ENCODE data around the gene GALNT2.

The GALNT2 gene

DNA sequence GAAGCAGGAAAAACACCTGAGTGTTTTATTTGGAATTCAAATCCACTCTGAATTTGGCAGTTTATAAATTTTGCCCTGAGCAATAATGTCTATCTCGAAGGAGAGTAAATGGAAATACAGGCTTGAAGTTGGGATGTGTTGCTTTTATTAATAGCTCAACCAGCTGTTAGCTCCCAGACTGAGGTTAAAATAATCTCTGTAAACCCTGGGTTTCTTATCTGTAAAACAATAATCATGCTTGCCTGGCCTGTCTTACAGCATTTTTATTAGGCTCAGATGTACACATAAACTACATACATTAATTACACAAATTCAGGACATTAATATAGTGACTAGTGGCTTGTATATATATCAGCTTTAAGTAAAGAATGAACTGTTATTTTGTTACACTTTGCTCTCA lies 148.5 kb downstream of the GALNT2 start (continued):
- TF ChIP-seq, protein P1, sequence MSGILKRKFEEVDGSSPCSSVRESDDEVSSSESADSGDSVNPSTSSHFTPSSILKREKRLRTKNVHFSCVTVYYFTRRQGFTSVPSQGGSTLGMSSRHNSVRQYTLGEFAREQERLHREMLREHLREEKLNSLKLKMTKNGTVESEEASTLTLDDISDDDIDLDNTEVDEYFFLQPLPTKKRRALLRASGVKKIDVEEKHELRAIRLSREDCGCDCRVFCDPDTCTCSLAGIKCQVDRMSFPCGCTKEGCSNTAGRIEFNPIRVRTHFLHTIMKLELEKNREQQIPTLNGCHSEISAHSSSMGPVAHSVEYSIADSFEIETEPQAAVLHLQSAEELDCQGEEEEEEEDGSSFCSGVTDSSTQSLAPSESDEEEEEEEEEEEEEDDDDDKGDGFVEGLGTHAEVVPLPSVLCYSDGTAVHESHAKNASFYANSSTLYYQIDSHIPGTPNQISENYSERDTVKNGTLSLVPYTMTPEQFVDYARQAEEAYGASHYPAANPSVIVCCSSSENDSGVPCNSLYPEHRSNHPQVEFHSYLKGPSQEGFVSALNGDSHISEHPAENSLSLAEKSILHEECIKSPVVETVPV (CRISPR knock-in tag; IDR thresholded peaks at IDR 0.05), result no peak

DNA sequence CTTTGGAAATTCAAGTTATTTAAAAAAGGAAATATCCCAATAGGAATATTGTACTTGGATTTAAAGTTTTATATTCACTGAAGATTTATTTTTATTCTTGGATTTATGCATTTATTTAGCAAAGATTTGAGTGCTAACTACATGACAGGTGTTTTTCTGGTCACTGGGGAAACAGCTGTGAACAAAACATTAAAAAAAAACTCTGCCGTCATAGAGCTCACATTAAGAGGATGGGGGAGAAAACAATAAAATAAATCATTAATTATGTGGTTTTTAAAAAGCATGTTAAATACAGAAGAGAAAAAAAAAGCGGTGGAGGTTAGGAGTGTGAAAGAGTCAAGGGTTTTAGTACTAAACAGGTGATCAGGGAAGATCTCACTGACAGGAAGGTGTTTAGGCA lies 149.9 kb downstream of the GALNT2 start:
- no peak for ATAC-seq
- TF ChIP-seq ZNF8 (CRISPR knock-in tag; IDR thresholded peaks at IDR 0.05) (no peak), CSDC2 (CRISPR knock-in tag; IDR thresholded peaks at IDR 0.05) (no peak), GLIS3 (CRISPR knock-in tag; IDR thresholded peaks at IDR 0.05) (no peak), BACH2 (CRISPR knock-in tag; IDR thresholded peaks at IDR 0.05; ENCODE audit: borderline replicate concordance) (no peak), ESRRG (CRISPR knock-in tag; IDR thresholded peaks at IDR 0.05) (no peak), ZFP3 (CRISPR knock-in tag; IDR thresholded peaks at IDR 0.05) (no peak)
- TF ChIP-seq, protein P2, sequence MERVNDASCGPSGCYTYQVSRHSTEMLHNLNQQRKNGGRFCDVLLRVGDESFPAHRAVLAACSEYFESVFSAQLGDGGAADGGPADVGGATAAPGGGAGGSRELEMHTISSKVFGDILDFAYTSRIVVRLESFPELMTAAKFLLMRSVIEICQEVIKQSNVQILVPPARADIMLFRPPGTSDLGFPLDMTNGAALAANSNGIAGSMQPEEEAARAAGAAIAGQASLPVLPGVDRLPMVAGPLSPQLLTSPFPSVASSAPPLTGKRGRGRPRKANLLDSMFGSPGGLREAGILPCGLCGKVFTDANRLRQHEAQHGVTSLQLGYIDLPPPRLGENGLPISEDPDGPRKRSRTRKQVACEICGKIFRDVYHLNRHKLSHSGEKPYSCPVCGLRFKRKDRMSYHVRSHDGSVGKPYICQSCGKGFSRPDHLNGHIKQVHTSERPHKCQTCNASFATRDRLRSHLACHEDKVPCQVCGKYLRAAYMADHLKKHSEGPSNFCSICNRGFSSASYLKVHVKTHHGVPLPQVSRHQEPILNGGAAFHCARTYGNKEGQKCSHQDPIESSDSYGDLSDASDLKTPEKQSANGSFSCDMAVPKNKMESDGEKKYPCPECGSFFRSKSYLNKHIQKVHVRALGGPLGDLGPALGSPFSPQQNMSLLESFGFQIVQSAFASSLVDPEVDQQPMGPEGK (CRISPR knock-in tag; IDR thresholded peaks at IDR 0.05; ENCODE audit: borderline replicate concordance), result no peak

DNA sequence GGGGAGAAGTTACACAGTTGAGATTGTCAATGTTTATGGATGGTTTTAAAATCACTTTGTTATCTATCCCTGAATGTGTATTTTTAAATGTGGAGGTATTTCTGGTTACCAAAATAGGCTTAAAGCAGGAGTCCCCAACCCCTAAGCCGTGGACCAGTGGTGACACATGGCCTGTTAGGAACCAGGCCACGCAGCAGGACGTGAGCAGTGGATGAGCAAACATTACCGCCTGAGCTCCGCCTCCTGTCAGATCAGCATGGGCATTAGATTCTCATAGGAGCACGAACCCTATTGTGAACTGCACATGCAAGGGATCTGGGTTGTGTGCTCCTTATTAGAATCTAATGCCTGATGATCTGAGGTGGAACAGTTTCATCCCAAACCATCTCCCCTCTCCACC lies 151.6 kb downstream of the GALNT2 start:
- no peak for TF ChIP-seq ZC3H10 (CRISPR knock-in tag; IDR thresholded peaks at IDR 0.05)
- no peak for TF ChIP-seq ESRRG (CRISPR knock-in tag; IDR thresholded peaks at IDR 0.05)
- no peak for TF ChIP-seq PPARA (CRISPR knock-in tag; IDR thresholded peaks at IDR 0.05; ENCODE audit: borderline replicate concordance)
- TF ChIP-seq, protein P2 (CRISPR knock-in tag; IDR thresholded peaks at IDR 0.05; ENCODE audit: borderline replicate concordance), result no peak
- TF ChIP-seq TOX (CRISPR knock-in tag; IDR thresholded peaks at IDR 0.05; ENCODE audit: borderline replicate concordance), result no peak
- no peak for TF ChIP-seq ISL1 (CRISPR knock-in tag; IDR thresholded peaks at IDR 0.05)
- TF ChIP-seq ZFP3 (CRISPR knock-in tag; IDR thresholded peaks at IDR 0.05), result no peak
- no peak for TF ChIP-seq TCF4 (CRISPR knock-in tag; IDR thresholded peaks at IDR 0.05; ENCODE audit: borderline replicate concordance)
- TF ChIP-seq, protein P1 (CRISPR knock-in tag; IDR thresholded peaks at IDR 0.05), result no peak
- no peak for TF ChIP-seq ZNF8 (CRISPR knock-in tag; IDR thresholded peaks at IDR 0.05)
- no peak for TF ChIP-seq SNAI2 (CRISPR knock-in tag; IDR thresholded peaks at IDR 0.05)
- no peak for TF ChIP-seq BACH2 (CRISPR knock-in tag; IDR thresholded peaks at IDR 0.05; ENCODE audit: borderline replicate concordance)
- no peak for TF ChIP-seq ZNF565 (CRISPR knock-in tag; conservative IDR thresholded peaks at IDR 0.05; ENCODE audit: low read depth)
- no peak for TF ChIP-seq OSR1 (CRISPR knock-in tag; IDR thresholded peaks at IDR 0.05)
- ATAC-seq, result no peak

DNA sequence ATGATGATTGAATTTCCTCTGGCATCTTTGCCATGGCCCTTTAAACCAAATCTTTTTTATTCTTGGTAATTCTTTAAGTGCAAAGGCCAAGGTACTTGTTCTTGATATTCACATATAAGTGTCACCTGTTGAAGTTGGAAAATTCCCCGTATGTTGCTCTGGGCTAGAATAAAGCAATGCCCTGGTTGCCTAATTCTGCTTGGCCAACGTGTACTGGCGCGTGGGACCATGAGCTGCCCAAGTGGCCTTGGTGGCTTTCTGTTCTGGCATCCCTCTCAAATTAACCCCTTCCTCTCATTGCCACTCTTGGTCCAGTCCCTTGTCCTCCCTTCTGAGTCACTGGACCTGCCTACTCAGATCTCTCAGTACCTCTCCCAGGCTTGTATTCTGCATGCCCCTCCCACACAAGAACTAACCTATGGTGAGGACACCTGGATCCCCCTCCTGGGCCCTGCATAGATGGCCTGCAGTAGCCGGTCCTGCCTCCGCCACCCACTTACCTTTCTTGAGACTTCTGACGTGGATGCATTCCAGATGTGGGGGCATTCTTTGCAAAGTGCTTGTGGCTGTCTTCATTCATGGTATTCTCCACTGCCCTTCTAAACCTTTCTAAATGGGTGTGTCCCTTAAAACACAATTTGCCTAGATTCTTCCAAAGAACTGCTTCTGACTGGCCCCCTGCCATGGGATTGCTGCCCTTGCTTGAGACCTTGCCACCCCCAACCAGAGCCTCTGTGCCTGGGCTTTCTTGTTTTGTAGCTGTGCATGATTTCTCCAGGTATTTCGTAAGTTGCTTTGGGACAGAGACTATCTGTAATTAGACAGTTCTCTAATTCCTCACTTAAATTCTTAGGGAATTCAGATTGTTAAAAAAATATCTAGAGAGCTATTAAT lies 152.4 kb downstream of the GALNT2 start:
- ATAC-seq, result no peak
- TF ChIP-seq ZNF8 (CRISPR knock-in tag; IDR thresholded peaks at IDR 0.05), result no peak
- TF ChIP-seq ZFP3 (CRISPR knock-in tag; IDR thresholded peaks at IDR 0.05), result no peak
- TF ChIP-seq ZFP30 (CRISPR knock-in tag; IDR thresholded peaks at IDR 0.05), result no peak
- TF ChIP-seq ISL1 (CRISPR knock-in tag; IDR thresholded peaks at IDR 0.05), result no peak
- TF ChIP-seq CSDC2 (CRISPR knock-in tag; IDR thresholded peaks at IDR 0.05), result no peak
- no peak for TF ChIP-seq SNAI2 (CRISPR knock-in tag; IDR thresholded peaks at IDR 0.05)
- no peak for TF ChIP-seq OSR1 (CRISPR knock-in tag; IDR thresholded peaks at IDR 0.05)
- no peak for TF ChIP-seq RARB (CRISPR knock-in tag; IDR thresholded peaks at IDR 0.05)
- TF ChIP-seq, protein P3, sequence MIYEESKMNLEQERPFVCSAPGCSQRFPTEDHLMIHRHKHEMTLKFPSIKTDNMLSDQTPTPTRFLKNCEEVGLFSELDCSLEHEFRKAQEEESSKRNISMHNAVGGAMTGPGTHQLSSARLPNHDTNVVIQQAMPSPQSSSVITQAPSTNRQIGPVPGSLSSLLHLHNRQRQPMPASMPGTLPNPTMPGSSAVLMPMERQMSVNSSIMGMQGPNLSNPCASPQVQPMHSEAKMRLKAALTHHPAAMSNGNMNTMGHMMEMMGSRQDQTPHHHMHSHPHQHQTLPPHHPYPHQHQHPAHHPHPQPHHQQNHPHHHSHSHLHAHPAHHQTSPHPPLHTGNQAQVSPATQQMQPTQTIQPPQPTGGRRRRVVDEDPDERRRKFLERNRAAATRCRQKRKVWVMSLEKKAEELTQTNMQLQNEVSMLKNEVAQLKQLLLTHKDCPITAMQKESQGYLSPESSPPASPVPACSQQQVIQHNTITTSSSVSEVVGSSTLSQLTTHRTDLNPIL (CRISPR knock-in tag; IDR thresholded peaks at IDR 0.05; ENCODE audit: low read depth), result no peak
- TF ChIP-seq, protein P2 (CRISPR knock-in tag; IDR thresholded peaks at IDR 0.05; ENCODE audit: borderline replicate concordance), result no peak
- TF ChIP-seq TOX (CRISPR knock-in tag; IDR thresholded peaks at IDR 0.05; ENCODE audit: borderline replicate concordance), result no peak
- TF ChIP-seq ZNF70 (CRISPR knock-in tag; IDR thresholded peaks at IDR 0.05), result no peak
- no peak for TF ChIP-seq ESRRG (CRISPR knock-in tag; IDR thresholded peaks at IDR 0.05)
- no peak for TF ChIP-seq GLIS3 (CRISPR knock-in tag; IDR thresholded peaks at IDR 0.05)
- TF ChIP-seq, protein P4, sequence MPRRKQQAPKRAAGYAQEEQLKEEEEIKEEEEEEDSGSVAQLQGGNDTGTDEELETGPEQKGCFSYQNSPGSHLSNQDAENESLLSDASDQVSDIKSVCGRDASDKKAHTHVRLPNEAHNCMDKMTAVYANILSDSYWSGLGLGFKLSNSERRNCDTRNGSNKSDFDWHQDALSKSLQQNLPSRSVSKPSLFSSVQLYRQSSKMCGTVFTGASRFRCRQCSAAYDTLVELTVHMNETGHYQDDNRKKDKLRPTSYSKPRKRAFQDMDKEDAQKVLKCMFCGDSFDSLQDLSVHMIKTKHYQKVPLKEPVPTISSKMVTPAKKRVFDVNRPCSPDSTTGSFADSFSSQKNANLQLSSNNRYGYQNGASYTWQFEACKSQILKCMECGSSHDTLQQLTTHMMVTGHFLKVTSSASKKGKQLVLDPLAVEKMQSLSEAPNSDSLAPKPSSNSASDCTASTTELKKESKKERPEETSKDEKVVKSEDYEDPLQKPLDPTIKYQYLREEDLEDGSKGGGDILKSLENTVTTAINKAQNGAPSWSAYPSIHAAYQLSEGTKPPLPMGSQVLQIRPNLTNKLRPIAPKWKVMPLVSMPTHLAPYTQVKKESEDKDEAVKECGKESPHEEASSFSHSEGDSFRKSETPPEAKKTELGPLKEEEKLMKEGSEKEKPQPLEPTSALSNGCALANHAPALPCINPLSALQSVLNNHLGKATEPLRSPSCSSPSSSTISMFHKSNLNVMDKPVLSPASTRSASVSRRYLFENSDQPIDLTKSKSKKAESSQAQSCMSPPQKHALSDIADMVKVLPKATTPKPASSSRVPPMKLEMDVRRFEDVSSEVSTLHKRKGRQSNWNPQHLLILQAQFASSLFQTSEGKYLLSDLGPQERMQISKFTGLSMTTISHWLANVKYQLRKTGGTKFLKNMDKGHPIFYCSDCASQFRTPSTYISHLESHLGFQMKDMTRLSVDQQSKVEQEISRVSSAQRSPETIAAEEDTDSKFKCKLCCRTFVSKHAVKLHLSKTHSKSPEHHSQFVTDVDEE (CRISPR knock-in tag; IDR thresholded peaks at IDR 0.05), result no peak
- TF ChIP-seq ZC3H10 (CRISPR knock-in tag; IDR thresholded peaks at IDR 0.05), result no peak
